ENCODE measurements around the gene UNC5C. TPM values are rescaled to one million over a fixed set of nuclear protein-coding genes. Genes with fewer than 3 reads are reported as not detected.

Gene UNC5C
- total RNA-seq, 1 experiment from 2014 or later: not detected

DNA sequence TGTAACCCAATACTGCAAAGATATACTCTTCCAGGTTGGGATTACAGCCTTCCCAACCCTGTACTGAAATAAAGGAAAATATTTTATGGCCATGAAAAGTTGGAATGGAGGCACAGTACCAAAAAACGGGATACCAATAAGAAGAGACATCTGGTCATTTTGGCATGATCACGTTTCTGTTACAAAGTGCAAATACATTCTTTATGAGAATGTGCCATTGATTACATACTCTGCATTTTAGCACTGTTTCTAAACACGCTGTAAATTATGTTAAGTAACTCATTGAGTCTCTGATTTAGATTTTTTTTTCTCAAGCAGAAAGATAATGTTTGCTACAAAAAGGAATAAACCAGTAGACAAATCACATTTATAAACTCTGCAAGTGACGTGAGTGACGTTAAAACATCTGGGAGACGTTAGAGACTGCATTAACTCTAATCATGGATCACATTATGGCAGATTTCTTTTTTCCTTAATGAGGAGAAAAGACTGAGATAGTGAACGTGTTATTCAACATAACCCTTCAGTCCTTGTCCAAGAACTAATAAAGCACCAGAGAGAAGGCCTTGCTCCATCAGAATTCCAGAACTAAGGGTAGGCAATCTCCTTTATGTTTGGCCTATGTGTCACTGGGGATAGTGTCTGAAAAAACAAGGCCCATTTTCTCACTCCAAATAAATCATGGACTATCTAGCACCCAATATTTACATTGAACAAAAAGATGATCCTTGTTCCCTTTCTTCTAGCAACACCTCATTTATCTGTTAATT, 31.0 kb downstream of the UNC5C start:
- no peaks in the 10 kb centered on the region for H3K27me3 ChIP-seq
- no peaks in the 10 kb centered on the region for H3K9me3 ChIP-seq (replicated peaks)
- H3K4me1 ChIP-seq: no peaks in the 10 kb centered on the region
- no peaks in the 10 kb centered on the region for H3K36me3 ChIP-seq
- H3K27ac ChIP-seq: no peak overlapping the region
- DNase-seq: no peak
- H3K4me3 ChIP-seq: no peak overlapping the region

DNA sequence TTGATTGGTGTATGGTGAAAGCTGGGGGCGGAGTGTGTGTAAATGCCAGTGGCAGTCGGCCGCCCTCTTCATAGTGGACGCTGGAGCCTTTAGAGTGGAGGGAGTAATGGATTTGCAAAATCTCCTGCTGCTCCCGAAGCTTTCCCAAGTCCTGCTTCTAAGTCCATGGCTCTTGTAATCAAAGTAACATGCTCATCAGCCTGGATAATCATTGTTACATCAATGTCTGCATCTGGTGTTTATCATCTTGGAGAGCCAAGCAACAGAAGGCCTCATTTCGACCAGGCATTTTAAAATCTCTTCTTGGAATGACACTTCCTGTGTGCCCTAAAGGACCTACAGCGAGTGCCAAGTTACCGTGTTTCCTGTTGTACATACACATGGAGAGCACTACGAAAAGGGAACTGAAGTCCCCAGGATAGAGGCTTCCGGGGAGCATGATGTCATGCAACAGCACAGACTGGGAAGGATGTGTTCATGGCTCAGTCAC, 32.2 kb downstream of the UNC5C start:
- Histone ChIP-seq H3K27me3 (no peaks in the 10 kb centered on the region), H3K4me1 (no peaks in the 10 kb centered on the region), H3K36me3 (no peaks in the 10 kb centered on the region), H3K27ac (no peak overlapping the region), H3K4me3 (no peak overlapping the region), H3K9me3 (replicated peaks) (no peaks in the 10 kb centered on the region)
- DNase-seq: peak; percentile 34 to 43

DNA sequence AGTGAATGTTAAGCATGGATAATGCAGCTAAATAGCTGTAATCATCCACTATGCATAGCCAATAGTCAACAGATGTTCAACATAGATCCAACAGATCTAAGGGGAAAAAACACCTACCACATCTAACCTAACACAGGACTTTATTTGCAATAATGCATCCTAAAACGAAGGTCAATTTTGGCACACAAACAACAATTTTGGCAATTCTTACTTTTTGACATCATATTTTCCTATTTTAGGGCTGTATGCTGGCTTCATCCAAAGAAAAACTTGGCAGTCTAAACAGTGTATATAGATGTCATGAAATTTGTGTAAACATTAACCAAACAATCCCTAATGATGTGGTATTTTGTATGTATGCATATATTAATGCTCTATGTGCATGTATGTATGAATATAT, 33.2 kb downstream of the UNC5C start:
- H3K9me3 ChIP-seq (replicated peaks): no peaks in the 10 kb centered on the region
- no peaks in the 10 kb centered on the region for H3K27me3 ChIP-seq
- no peak overlapping the region for H3K4me3 ChIP-seq
- no peaks in the 10 kb centered on the region for H3K4me1 ChIP-seq
- no peak overlapping the region for H3K27ac ChIP-seq
- no peaks in the 10 kb centered on the region for H3K36me3 ChIP-seq
- no peak for DNase-seq

DNA sequence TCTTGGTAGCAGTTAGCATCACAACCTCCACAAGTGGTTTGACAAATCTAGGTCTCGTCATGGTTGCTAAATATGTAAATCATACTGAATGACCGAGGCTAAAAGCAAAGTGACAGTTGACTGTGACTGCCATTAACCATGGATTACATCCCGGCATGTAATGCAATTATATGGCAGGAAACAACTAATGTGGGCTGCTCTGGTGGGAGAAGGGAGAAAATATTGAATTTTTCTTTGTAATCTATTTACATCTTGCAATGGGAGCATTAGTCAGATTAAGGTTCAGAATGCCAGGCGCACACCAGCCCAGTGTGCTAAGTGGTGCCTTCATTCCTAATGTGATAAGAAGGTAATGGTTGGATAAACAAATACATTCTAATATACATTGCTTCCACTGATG, 35.8 kb downstream of the UNC5C start:
- H3K36me3 ChIP-seq: no peaks in the 10 kb centered on the region
- H3K4me1 ChIP-seq: no peaks in the 10 kb centered on the region
- no peaks in the 10 kb centered on the region for H3K9me3 ChIP-seq (replicated peaks)
- no peak overlapping the region for H3K27ac ChIP-seq
- H3K4me3 ChIP-seq: no peak overlapping the region
- DNase-seq: no peak
- no peaks in the 10 kb centered on the region for H3K27me3 ChIP-seq

DNA sequence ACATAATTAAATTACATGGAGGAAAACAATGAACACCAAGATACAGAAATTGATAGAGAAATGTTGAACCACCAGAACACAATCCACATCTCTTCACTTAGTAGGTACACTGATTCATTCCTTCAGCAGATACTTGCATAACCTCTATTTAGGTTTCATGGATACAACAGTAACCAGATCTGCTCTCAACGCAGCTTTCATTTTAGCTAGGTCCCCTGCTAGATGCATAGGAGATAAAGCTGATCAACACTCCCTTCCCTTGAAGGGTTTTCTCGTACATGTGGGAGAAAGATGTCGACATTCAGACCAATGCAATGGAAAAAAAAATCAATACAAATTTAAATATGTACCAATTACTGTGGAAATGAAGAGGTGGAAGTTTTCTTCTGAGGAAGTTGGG, 37.3 kb downstream of the UNC5C start:
- DNase-seq: no peak
- Histone ChIP-seq H3K9me3 (replicated peaks) (no peaks in the 10 kb centered on the region), H3K36me3 (no peaks in the 10 kb centered on the region), H3K27ac (no peak overlapping the region), H3K4me1 (peaks cover 13% of the 10 kb centered on the region), H3K27me3 (no peaks in the 10 kb centered on the region), H3K4me3 (no peak overlapping the region)

DNA sequence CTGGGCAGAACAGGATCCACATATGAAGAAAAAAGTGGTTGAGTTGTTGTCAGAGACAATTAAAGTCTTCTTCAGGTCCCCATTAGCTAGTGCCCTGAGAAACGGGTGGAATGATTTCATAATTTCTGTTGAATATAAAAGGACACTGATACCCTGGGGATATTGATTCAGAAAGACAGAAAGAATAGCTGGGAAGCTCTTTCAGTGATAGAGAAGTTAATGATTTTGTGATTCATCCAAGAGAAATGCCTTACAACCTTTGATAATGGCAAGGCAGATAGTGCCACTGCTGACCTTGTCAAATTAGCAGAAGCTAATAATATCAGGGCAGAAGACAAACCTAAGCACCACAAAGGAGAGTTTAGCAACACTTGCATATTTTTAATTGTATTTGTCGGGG, 37.9 kb downstream of the UNC5C start:
- peaks cover 19% of the 10 kb centered on the region for H3K4me1 ChIP-seq
- H3K36me3 ChIP-seq: no peaks in the 10 kb centered on the region
- no peak overlapping the region for H3K27ac ChIP-seq
- DNase-seq: no peak
- H3K4me3 ChIP-seq: no peak overlapping the region
- no peaks in the 10 kb centered on the region for H3K27me3 ChIP-seq
- H3K9me3 ChIP-seq (replicated peaks): no peaks in the 10 kb centered on the region

DNA sequence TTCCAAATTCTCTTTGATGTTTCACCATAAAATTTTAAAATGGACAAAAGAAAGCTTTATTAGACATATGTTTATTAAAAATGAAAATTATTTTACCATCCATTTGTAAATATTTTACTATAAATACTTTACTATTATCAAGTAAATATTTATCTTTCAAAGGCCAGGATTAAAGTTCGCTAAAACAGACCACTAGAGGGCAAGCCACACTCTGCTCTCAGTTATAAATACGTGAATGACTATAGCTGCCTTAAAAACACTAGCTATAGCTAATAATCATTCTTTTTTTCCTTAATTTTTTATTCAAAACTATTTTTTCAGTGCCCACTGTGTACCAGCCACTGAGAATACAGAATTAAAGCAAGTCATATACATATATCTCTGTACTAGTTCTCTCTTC, 38.6 kb downstream of the UNC5C start:
- Histone ChIP-seq H3K4me1 (peaks cover 25% of the 10 kb centered on the region), H3K27me3 (no peaks in the 10 kb centered on the region), H3K9me3 (replicated peaks) (no peaks in the 10 kb centered on the region), H3K4me3 (no peak overlapping the region), H3K36me3 (no peaks in the 10 kb centered on the region), H3K27ac (no peak overlapping the region)
- DNase-seq: peak in 1 of 2 experiments; percentile 28

DNA sequence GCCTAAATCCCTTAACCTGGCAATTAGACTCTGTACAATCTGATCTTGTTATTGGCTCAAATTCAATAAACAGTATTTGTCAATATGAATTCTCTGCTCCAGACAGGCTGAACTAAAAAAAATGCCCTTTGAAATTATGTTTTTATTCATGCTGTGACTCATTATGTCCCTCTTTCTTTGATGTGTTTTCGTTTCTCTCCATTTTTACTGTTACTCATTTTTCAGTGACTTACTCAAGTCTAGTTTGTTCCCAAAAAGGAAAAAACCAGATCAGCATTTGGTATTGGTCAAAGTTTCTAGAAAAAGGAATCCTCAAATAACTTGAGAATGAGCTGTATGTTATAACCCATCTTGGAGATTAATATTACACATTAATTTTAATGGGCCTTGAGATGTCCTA, 40.4 kb downstream of the UNC5C start:
- Histone ChIP-seq H3K36me3 (no peaks in the 10 kb centered on the region), H3K27me3 (no peaks in the 10 kb centered on the region), H3K4me3 (no peak overlapping the region), H3K27ac (no peak overlapping the region), H3K4me1 (peaks cover 39% of the 10 kb centered on the region), H3K9me3 (replicated peaks) (no peaks in the 10 kb centered on the region)
- DNase-seq: no peak

DNA sequence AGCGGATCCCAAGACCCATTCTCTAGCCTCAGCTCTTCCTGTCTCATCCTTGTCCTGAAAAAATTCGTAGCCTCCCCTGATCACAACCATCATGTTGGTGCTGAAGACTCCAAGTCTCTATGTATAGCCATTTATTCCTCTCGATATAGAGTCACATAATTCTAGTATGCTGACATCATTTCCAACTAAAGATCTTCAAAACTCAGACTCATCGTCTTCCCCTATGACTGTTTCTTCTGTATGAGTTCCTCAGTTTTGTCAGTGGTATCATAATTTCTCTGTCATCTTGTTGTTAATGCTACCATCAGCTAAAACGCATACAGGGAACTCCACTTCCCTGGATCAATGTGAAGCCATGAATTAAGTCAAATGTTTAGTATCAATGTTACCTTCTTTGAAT, 41.2 kb downstream of the UNC5C start:
- Histone ChIP-seq H3K27ac (peak overlapping the region; percentile 22; the same call in 1 of the 2 replicates), H3K4me3 (no peak overlapping the region), H3K9me3 (replicated peaks) (no peaks in the 10 kb centered on the region), H3K4me1 (peaks cover 39% of the 10 kb centered on the region), H3K36me3 (no peaks in the 10 kb centered on the region), H3K27me3 (no peaks in the 10 kb centered on the region)
- no peak for DNase-seq

DNA sequence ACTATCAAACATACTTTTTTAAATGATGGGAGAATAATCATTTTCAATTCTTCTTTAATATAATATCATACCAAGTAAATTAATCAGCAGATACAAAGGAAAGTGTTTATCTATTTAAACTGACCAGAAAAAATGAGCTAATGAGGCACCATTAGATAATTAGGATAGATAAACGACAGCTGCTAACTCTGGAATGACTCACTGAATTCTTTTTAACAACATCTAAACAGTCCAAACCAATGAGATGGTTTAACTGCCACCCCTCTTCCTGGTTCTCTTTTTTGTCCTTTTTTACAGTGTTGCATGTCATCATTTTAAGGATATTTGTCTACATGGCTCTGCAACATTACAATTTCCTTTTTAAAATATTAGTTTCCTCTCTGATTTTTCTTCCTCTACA, 41.6 kb downstream of the UNC5C start:
- DNase-seq: peak in 1 of 2 experiments; percentile 40
- Histone ChIP-seq H3K36me3 (no peaks in the 10 kb centered on the region), H3K4me3 (no peak overlapping the region), H3K27ac (peak overlapping the region; percentile 22; the same call in 1 of the 2 replicates), H3K27me3 (no peaks in the 10 kb centered on the region), H3K9me3 (replicated peaks) (no peaks in the 10 kb centered on the region), H3K4me1 (peaks cover 39% of the 10 kb centered on the region)

DNA sequence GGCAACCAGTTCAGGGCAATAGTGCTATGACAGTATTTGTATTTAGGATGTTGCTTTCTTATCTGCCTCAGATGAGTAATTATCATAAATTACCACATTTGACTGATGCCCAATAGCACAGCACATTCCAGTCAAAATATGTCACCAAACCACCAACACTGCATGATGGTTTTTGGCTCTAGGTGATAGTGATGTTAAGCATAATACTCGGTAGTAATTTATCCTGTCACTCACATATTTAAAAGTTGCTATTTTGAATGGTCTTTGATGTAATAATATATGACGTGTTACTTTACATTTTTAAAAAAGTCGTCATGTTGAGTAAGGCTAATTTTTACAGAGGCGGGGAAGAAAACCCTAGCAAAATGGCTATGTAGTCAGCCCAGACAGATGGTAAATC, 42.5 kb downstream of the UNC5C start:
- Histone ChIP-seq H3K27ac (no peak overlapping the region), H3K4me3 (no peak overlapping the region), H3K27me3 (no peaks in the 10 kb centered on the region), H3K9me3 (replicated peaks) (no peaks in the 10 kb centered on the region), H3K36me3 (no peaks in the 10 kb centered on the region), H3K4me1 (peaks cover 39% of the 10 kb centered on the region)
- DNase-seq: no peak

DNA sequence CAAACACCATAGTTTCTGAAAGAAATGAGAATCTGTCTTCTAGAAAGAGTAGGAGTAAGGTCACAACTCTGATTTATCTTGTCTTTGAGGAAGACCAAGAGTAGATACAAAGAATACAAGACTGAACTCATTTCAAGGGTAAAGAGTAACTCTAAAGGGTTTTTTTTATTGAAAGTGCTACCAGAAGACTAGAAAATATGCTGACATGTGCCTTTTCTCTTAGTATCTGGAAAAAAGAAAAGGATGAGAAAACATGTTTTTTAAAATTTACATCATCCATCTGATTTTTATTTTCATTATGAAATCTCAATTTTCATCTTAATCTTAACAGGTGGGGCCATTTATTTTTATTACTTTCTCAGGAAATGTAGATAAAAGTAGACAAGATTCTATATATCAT, 43.0 kb downstream of the UNC5C start:
- Histone ChIP-seq H3K4me3 (no peak overlapping the region), H3K4me1 (peaks cover 39% of the 10 kb centered on the region), H3K9me3 (replicated peaks) (no peaks in the 10 kb centered on the region), H3K27me3 (no peaks in the 10 kb centered on the region), H3K27ac (peak overlapping the region; percentile 16; the same call in 1 of the 2 replicates), H3K36me3 (no peaks in the 10 kb centered on the region)
- DNase-seq: no peak

DNA sequence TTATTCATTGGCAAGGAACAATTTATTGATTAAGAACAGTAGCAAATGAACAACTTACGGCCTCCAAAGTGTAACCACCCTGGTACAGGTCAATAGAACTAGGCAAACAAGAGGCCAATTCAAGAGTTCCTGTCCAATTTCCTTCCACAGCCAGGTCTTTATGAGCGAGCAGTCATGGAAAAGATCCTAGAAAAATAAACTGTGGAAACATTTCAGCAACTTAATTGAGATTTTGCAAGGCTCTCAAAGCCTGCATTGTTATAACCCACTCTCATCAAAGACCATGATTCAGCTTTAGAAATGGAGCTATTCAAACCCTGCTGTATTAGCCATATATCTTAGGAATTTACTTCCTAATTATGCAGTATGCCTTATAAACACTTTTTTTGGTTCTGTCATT, 43.6 kb downstream of the UNC5C start:
- Histone ChIP-seq H3K36me3 (no peaks in the 10 kb centered on the region), H3K27me3 (no peaks in the 10 kb centered on the region)
- DNase-seq: peak; percentile 9 to 74

DNA sequence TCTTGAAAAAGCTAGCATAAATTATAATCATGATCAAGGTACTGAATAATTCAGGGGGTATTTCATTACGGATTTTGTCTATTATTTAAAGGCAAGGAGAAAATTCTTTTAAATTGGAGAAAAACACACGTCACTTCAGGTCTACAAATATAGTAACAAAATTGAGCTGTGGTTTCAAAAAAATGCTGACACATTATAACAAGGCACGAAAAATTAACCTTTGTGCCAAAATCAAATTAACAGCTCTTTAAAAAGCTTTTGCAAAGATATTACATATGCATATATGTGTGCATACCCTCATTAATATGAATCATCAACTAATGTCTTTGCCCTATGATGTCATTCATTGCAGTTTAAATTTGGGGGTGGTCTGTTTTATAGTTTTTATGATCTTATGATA, 44.3 kb downstream of the UNC5C start:
- no peaks in the 10 kb centered on the region for H3K36me3 ChIP-seq

More for the DNA sequence above, 43.6 kb downstream of the UNC5C start:
- H3K4me3 ChIP-seq: no peak overlapping the region
- peak overlapping the region; percentile 16; the same call in 1 of the 2 replicates for H3K27ac ChIP-seq
- peaks cover 39% of the 10 kb centered on the region for H3K4me1 ChIP-seq
- H3K9me3 ChIP-seq (replicated peaks): no peaks in the 10 kb centered on the region

DNA sequence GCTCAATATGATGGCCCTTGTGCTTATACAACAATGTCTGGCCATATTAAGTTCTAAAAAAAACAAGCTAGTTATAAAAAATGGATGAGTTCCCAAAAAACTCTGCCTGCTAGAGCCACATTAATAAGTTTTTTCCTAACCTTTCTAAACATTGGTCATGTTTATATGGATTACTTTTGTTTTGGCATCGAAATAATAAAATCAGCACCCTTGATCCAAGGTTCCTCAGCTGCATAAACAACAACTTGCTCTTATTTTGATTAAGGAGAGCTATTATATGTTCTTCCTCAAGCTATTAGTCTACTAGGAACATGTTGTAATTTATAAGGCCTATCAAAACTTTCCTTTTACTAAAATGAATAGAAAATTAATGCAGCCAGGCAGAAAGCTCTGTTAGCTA, 48.4 kb downstream of the UNC5C start:
- Histone ChIP-seq H3K27ac (no peak overlapping the region), H3K36me3 (no peaks in the 10 kb centered on the region), H3K9me3 (replicated peaks) (no peaks in the 10 kb centered on the region), H3K27me3 (no peaks in the 10 kb centered on the region), H3K4me1 (peaks cover 15% of the 10 kb centered on the region), H3K4me3 (no peak overlapping the region)
- no peak for DNase-seq

More for the DNA sequence above, 44.3 kb downstream of the UNC5C start:
- DNase-seq: no peak
- no peaks in the 10 kb centered on the region for H3K9me3 ChIP-seq (replicated peaks)
- no peak overlapping the region for H3K4me3 ChIP-seq
- no peaks in the 10 kb centered on the region for H3K27me3 ChIP-seq
- H3K4me1 ChIP-seq: peaks cover 39% of the 10 kb centered on the region
- H3K27ac ChIP-seq: no peak overlapping the region; the same call in 1 of the 2 replicates

DNA sequence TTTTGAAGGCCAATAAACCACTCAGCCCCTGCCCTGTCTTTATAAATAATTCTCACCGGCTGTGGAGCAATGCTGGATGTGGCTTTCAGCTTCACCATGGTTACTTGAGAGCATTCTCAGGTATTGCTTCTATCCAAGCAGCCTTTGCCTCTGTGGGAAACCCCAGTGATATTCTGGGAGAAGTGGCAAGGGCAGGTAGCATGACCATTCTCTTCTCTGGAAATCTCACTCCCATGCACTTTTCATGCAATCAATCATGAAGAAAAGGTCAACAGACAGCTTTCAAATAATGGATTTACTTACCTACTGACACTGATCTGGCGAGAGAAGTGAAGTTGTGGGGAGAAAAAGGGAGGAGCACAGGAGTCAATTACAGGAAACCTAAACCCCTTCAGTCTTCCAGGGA, 49.5 kb downstream of the UNC5C start:
- Histone ChIP-seq H3K27ac (no peak overlapping the region), H3K4me1 (peaks cover 7% of the 10 kb centered on the region), H3K36me3 (no peaks in the 10 kb centered on the region), H3K27me3 (no peaks in the 10 kb centered on the region), H3K9me3 (replicated peaks) (no peaks in the 10 kb centered on the region), H3K4me3 (no peak overlapping the region)
- no peak for DNase-seq

All from SJCRH30 (cell line).